ENCODE data around the gene MT1A. TPM values are rescaled to one million over a fixed set of nuclear protein-coding genes. Genes with fewer than 3 reads are reported as not detected.
A peak's percentile ranks its signal among the peaks of the same experiment; 100 is the strongest.

MT1A gene
- total RNA-seq, 1 experiment from 2014 or later, result 2.8 TPM

DNA sequence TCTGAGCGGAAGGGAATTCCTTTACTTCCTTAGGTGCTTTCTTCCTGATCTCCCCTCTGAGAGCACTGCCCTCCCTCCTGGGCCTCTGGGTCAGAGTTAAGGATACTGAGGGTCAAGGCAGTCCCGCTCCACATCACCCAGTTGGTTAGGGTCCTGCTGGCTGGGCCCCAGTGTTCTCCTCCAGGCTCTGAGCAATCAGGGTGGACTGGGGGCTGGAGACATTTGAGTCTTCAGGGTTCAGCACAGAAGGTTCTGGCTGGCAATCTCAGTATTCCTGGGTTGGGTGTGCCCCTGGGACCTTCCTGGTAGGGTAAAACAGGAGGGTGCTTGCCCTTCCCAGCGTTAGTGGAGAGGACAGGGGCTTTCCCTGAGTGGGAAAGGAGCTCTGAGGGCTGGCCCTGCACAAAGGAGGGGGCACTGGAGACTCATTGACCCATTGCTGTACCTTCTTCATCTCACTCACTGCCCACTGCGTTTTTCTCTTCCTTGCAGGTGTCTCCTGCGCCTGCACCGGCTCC lies 5.6 kb upstream of the MT1A start (continued):
- TF ChIP-seq, protein P1, sequence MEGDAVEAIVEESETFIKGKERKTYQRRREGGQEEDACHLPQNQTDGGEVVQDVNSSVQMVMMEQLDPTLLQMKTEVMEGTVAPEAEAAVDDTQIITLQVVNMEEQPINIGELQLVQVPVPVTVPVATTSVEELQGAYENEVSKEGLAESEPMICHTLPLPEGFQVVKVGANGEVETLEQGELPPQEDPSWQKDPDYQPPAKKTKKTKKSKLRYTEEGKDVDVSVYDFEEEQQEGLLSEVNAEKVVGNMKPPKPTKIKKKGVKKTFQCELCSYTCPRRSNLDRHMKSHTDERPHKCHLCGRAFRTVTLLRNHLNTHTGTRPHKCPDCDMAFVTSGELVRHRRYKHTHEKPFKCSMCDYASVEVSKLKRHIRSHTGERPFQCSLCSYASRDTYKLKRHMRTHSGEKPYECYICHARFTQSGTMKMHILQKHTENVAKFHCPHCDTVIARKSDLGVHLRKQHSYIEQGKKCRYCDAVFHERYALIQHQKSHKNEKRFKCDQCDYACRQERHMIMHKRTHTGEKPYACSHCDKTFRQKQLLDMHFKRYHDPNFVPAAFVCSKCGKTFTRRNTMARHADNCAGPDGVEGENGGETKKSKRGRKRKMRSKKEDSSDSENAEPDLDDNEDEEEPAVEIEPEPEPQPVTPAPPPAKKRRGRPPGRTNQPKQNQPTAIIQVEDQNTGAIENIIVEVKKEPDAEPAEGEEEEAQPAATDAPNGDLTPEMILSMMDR (IDR thresholded peaks at IDR 0.05), result no peak
- TF ChIP-seq, protein P2, sequence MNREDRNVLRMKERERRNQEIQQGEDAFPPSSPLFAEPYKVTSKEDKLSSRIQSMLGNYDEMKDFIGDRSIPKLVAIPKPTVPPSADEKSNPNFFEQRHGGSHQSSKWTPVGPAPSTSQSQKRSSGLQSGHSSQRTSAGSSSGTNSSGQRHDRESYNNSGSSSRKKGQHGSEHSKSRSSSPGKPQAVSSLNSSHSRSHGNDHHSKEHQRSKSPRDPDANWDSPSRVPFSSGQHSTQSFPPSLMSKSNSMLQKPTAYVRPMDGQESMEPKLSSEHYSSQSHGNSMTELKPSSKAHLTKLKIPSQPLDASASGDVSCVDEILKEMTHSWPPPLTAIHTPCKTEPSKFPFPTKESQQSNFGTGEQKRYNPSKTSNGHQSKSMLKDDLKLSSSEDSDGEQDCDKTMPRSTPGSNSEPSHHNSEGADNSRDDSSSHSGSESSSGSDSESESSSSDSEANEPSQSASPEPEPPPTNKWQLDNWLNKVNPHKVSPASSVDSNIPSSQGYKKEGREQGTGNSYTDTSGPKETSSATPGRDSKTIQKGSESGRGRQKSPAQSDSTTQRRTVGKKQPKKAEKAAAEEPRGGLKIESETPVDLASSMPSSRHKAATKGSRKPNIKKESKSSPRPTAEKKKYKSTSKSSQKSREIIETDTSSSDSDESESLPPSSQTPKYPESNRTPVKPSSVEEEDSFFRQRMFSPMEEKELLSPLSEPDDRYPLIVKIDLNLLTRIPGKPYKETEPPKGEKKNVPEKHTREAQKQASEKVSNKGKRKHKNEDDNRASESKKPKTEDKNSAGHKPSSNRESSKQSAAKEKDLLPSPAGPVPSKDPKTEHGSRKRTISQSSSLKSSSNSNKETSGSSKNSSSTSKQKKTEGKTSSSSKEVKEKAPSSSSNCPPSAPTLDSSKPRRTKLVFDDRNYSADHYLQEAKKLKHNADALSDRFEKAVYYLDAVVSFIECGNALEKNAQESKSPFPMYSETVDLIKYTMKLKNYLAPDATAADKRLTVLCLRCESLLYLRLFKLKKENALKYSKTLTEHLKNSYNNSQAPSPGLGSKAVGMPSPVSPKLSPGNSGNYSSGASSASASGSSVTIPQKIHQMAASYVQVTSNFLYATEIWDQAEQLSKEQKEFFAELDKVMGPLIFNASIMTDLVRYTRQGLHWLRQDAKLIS (CRISPR knock-in tag; IDR thresholded peaks at IDR 0.05; ENCODE audit: borderline replicate concordance), result no peak
- no peak for TF ChIP-seq NFE2L1 (CRISPR knock-in tag; IDR thresholded peaks at IDR 0.05)
- TF ChIP-seq, protein P3, sequence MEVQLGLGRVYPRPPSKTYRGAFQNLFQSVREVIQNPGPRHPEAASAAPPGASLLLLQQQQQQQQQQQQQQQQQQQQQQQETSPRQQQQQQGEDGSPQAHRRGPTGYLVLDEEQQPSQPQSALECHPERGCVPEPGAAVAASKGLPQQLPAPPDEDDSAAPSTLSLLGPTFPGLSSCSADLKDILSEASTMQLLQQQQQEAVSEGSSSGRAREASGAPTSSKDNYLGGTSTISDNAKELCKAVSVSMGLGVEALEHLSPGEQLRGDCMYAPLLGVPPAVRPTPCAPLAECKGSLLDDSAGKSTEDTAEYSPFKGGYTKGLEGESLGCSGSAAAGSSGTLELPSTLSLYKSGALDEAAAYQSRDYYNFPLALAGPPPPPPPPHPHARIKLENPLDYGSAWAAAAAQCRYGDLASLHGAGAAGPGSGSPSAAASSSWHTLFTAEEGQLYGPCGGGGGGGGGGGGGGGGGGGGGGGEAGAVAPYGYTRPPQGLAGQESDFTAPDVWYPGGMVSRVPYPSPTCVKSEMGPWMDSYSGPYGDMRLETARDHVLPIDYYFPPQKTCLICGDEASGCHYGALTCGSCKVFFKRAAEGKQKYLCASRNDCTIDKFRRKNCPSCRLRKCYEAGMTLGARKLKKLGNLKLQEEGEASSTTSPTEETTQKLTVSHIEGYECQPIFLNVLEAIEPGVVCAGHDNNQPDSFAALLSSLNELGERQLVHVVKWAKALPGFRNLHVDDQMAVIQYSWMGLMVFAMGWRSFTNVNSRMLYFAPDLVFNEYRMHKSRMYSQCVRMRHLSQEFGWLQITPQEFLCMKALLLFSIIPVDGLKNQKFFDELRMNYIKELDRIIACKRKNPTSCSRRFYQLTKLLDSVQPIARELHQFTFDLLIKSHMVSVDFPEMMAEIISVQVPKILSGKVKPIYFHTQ (CRISPR knock-in tag; IDR thresholded peaks at IDR 0.05), result no peak
- TF ChIP-seq, protein P4, sequence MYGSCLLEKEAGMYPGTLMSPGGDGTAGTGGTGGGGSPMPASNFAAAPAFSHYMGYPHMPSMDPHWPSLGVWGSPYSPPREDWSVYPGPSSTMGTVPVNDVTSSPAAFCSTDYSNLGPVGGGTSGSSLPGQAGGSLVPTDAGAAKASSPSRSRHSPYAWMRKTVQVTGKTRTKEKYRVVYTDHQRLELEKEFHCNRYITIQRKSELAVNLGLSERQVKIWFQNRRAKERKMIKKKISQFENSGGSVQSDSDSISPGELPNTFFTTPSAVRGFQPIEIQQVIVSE (CRISPR knock-in tag; IDR thresholded peaks at IDR 0.05; ENCODE audit: borderline replicate concordance), result no peak
- TF ChIP-seq ESRRA (CRISPR knock-in tag; IDR thresholded peaks at IDR 0.05; ENCODE audit: borderline replicate concordance), result no peak

DNA sequence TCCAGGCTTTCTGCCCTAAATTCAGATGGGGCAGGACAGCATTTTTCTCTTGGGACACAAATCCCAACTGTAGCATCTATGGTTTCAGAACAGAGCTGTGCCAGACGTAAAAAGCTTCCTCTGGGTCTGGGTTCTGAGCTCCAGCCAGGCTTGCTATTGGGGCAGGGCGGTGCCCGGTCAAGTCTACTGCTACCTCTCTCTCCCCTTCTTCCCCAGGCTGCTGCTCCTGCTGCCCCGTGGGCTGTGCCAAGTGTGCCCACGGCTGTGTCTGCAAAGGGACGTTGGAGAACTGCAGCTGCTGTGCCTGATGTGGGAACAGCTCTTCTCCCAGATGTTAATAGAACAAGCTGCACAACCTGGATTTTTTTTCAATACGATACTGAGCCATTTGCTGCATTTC lies 4.9 kb upstream of the MT1A start:
- POLR2A ChIA-PET, result interaction anchor here (0.6 to 5.1 kb wide), 2 partner anchors 8 to 10 kb away, joined by 3 to 24 read pairs; partner anchors contain the start of gene MT1E
- DNase-seq (ENCODE audit: low spot score) (no peak), ATAC-seq (no peak)
- TF ChIP-seq NR1H2 (CRISPR knock-in tag; IDR thresholded peaks at IDR 0.05), result no peak
- TF ChIP-seq CREM (CRISPR knock-in tag; IDR thresholded peaks at IDR 0.05), result no peak
- CTCF ChIA-PET, result interaction anchor here (0.8 kb wide), 1 partner anchor 30 kb away, joined by 3 read pairs; no protein-coding TSS in a partner anchor
- Mint-ChIP-seq H3K4me3 (no peak overlapping the region), H3K27me3 (ENCODE audit: low read depth) (peaks cover 100% of the 10 kb centered on the region), H3K4me1 (peaks cover 30% of the 10 kb centered on the region), H3K9me3 (no peaks in the 10 kb centered on the region), H3K36me3 (peaks cover 6% of the 10 kb centered on the region; the same call in 1 of the 2 replicates), H3K27ac (no peak overlapping the region)

DNA sequence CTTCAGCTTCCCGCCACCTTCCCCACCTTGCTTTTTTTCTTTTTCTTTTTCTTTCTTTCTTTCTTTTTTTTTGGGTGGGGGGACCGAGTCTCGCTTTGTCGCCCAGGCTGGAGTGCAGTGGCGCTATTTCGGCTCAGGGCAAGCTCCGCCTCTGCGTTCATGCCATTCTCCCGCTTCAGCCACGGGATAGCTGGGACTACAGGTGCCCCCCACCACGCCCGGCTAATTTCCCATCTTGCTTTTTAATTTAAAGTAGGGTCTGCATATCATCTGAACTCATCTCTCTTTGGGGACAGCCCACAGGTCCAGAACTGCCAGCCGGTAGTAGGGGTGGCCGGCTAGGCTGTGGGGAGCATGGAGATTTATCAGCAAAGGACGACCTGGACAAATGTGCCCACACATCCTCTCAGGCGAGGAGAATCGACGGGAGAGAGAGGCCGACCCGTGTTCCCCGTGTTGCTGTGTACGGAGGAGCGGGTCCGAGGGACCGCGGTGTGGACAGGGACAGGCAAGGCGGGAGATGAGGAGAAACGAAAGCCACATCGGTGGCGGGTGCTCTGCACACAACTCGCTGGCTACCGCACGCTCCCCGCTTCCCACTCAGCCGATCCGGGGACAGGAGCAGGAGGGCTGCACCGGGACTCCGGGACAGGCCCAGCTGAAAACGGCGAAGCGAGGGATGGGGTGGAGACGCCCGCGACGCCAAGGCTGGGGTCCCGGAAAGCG lies 3.6 kb upstream of the MT1A start:
- CTCF ChIA-PET, result interaction anchor here (1.9 kb wide), 1 partner anchor 31 kb away, joined by 4 read pairs; no protein-coding TSS in a partner anchor
- TF ChIP-seq, protein P5, sequence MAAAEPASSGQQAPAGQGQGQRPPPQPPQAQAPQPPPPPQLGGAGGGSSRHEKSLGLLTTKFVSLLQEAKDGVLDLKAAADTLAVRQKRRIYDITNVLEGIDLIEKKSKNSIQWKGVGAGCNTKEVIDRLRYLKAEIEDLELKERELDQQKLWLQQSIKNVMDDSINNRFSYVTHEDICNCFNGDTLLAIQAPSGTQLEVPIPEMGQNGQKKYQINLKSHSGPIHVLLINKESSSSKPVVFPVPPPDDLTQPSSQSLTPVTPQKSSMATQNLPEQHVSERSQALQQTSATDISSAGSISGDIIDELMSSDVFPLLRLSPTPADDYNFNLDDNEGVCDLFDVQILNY (CRISPR knock-in tag; IDR thresholded peaks at IDR 0.05), result no peak
- TF ChIP-seq FOXK1 (CRISPR knock-in tag; IDR thresholded peaks at IDR 0.05), result no peak
- no peak for TF ChIP-seq ESRRA (CRISPR knock-in tag; IDR thresholded peaks at IDR 0.05; ENCODE audit: borderline replicate concordance)
- TF ChIP-seq, protein P6, sequence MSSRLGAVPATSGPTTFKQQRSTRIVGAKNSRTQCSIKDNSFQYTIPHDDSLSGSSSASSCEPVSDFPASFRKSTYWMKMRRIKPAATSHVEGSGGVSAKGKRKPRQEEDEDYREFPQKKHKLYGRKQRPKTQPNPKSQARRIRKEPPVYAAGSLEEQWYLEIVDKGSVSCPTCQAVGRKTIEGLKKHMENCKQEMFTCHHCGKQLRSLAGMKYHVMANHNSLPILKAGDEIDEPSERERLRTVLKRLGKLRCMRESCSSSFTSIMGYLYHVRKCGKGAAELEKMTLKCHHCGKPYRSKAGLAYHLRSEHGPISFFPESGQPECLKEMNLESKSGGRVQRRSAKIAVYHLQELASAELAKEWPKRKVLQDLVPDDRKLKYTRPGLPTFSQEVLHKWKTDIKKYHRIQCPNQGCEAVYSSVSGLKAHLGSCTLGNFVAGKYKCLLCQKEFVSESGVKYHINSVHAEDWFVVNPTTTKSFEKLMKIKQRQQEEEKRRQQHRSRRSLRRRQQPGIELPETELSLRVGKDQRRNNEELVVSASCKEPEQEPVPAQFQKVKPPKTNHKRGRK (CRISPR knock-in tag; IDR thresholded peaks at IDR 0.05; ENCODE audit: borderline replicate concordance), result no peak
- no peak for TF ChIP-seq ZBTB21 (CRISPR knock-in tag; IDR thresholded peaks at IDR 0.05; ENCODE audit: borderline replicate concordance)
- TF ChIP-seq FOXJ3 (CRISPR knock-in tag; IDR thresholded peaks at IDR 0.05; ENCODE audit: borderline replicate concordance), result no peak
- DNase-seq (ENCODE audit: low spot score), result no peak
- ATAC-seq, result peak; percentile 2; the same call in 1 of the 2 replicates
- Mint-ChIP-seq H3K36me3 (peaks cover 6% of the 10 kb centered on the region; the same call in 1 of the 2 replicates), H3K4me1 (peaks cover 32% of the 10 kb centered on the region), H3K27ac (no peak overlapping the region), H3K4me3 (peak overlapping the region; percentile 71), H3K27me3 (ENCODE audit: low read depth) (peaks cover 100% of the 10 kb centered on the region), H3K9me3 (no peaks in the 10 kb centered on the region)
- POLR2A ChIA-PET, result interaction anchor here (0.8 to 5.1 kb wide), 3 partner anchors 9 to 47 kb away, joined by 4 to 24 read pairs (median 4); partner anchors contain the start of genes MT1E, MT1H and MT1X
